IMR-90 (cell line): Measurements from ENCODE around the gene GPR158. TPM values are rescaled to one million over a fixed set of nuclear protein-coding genes. Genes with fewer than 3 reads are reported as not detected.

Experiments
- ATAC-seq: fragments of 200-7000 bp; cut with Tn5 transposase; 2 replicates; pipeline ENCODE4 v1.9.1; 2020; ENCODE audit warnings: low read depth, mild to moderate bottlenecking, moderate library complexity
- BruUV-seq: library from RNA; stranded (reverse); fragments of 400-500 nt; replicated peaks from 2 replicates; lab custom pipeline; 2021; lab: Mats Ljungman, UMichigan
- CTCF ChIA-PET: fragments of 300-600 bp; formaldehyde crosslinking; extraction: SDS; loops from one replicate; lab custom pipeline; 2021; ENCODE audit warnings: antibody characterized with exemption; lab: Yijun Ruan, JAX
- POLR2A ChIA-PET: fragments of 300-600 bp; sonication (Branson Sonifier 250); formaldehyde crosslinking; loops from one replicate; lab custom pipeline; 2022; ENCODE audit warnings: antibody characterized with exemption; ENCODE audit not compliant: unreplicated experiment; lab: Charles Lee
- DNase-seq: peaks from one replicate; pipeline ENCODE4 v3.0.0; 2013
- H2AFZ ChIP-seq: replicated peaks from 2 replicates; pipeline ENCODE3; 2013; ENCODE audit warnings: low read length, mild to moderate bottlenecking; ENCODE audit not compliant: poor library complexity
- H2AK5ac ChIP-seq: 2 replicates; pipeline ENCODE4 v1.6.1; 2013; ENCODE audit warnings: low read depth, low read length, inconsistent platforms
- H2AK9ac ChIP-seq: replicated peaks from 2 replicates; pipeline ENCODE3; 2013; ENCODE audit warnings: mild to moderate bottlenecking, low read depth, low read length, moderate library complexity; ENCODE audit not compliant: poor library complexity
- H2BK120ac ChIP-seq: 2 replicates; pipeline ENCODE4 v1.6.1; 2013; ENCODE audit warnings: low read depth, low read length, inconsistent platforms
- H2BK15ac ChIP-seq: 3 replicates; pipeline ENCODE4 v1.6.1; 2013; ENCODE audit warnings: low read depth, low read length, inconsistent platforms
- H2BK20ac ChIP-seq: 2 replicates; pipeline ENCODE4 v1.6.1; 2013; ENCODE audit warnings: low read depth, mild to moderate bottlenecking, inconsistent platforms, low read length, moderate library complexity
- H2BK5ac ChIP-seq: 2 replicates; pipeline ENCODE4 v1.6.1; 2013; ENCODE audit warnings: mild to moderate bottlenecking, low read depth, low read length, inconsistent platforms; ENCODE audit not compliant: poor library complexity, severe bottlenecking
- H3K14ac ChIP-seq: replicated peaks from 2 replicates; pipeline ENCODE4 v1.6.1; 2013; ENCODE audit warnings: low read depth, low read length, inconsistent platforms
- H3K18ac ChIP-seq: 2 replicates; pipeline ENCODE4 v1.6.1; 2013; ENCODE audit warnings: low read depth, low read length, control low read depth
- H3K23ac ChIP-seq: 2 replicates; pipeline ENCODE4 v1.6.1; 2013; ENCODE audit warnings: low read depth, low read length, inconsistent platforms
- H3K27ac ChIP-seq: 2 replicates; pipeline ENCODE4 v1.5.1; 2013; ENCODE audit warnings: mild to moderate bottlenecking, control low read depth, low read length; ENCODE audit not compliant: insufficient read depth
- H3K27me3 ChIP-seq: 2 replicates; pipeline ENCODE4 v1.6.1; 2013; ENCODE audit warnings: low read length; ENCODE audit not compliant: control insufficient read depth, insufficient read depth
- H3K36me3 ChIP-seq: 2 replicates; pipeline ENCODE4 v1.6.1; 2013; ENCODE audit warnings: low read length, mixed read lengths; ENCODE audit not compliant: control insufficient read depth, insufficient read depth
- H3K4ac ChIP-seq: 2 replicates; pipeline ENCODE4 v1.6.1; 2013; ENCODE audit warnings: low read depth, low read length, inconsistent platforms
- H3K4me1 ChIP-seq: 2 replicates; pipeline ENCODE4 v1.6.1; 2013; ENCODE audit warnings: low read length, mixed read lengths; ENCODE audit not compliant: control insufficient read depth, insufficient read depth
- H3K4me2 ChIP-seq: 2 replicates; pipeline ENCODE4 v1.6.1; 2013; ENCODE audit warnings: low read depth, mild to moderate bottlenecking, control low read depth, low read length, moderate library complexity
- H3K4me3 ChIP-seq: 2 replicates; pipeline ENCODE4 v1.5.1; 2013; ENCODE audit warnings: low read depth, mild to moderate bottlenecking, control low read depth, low read length, moderate library complexity; ENCODE audit not compliant: insufficient read depth
- H3K56ac ChIP-seq: 2 replicates; pipeline ENCODE4 v1.6.1; 2013; ENCODE audit warnings: low read length, inconsistent platforms; ENCODE audit not compliant: insufficient read depth; ENCODE audit errors: extremely low read depth
- H3K79me1 ChIP-seq, 2 experiments: 2 replicates each; pipeline ENCODE4 v1.6.1; 2013; ENCODE audit warnings: low read length in 2 of 2, inconsistent platforms in 1 of 2, low read depth in 1 of 2
- H3K9ac ChIP-seq: 2 replicates; pipeline ENCODE4 v1.6.1; 2013; ENCODE audit warnings: low read depth, low read length, control low read depth
- H3K9me1 ChIP-seq: 2 replicates; pipeline ENCODE4 v1.6.1; 2013; ENCODE audit warnings: low read length, inconsistent platforms; ENCODE audit not compliant: insufficient read depth
- H3K9me3 ChIP-seq: 2 replicates; pipeline ENCODE4 v1.6.1; 2013; ENCODE audit warnings: low read length; ENCODE audit not compliant: control insufficient read depth, insufficient read depth
- H4K20me1 ChIP-seq: 2 replicates; pipeline ENCODE4 v1.6.1; 2013; ENCODE audit warnings: low read length, inconsistent platforms; ENCODE audit not compliant: insufficient read depth
- H4K5ac ChIP-seq: 2 replicates; pipeline ENCODE4 v1.6.1; 2013; ENCODE audit warnings: mild to moderate bottlenecking, low read depth, low read length, control low read depth
- H4K8ac ChIP-seq, 2 experiments: 2 replicates each; pipeline ENCODE4 v1.6.1; 2013; ENCODE audit warnings: low read depth in 2 of 2, low read length in 2 of 2, control low read depth in 1 of 2, inconsistent platforms in 1 of 2
- H4K91ac ChIP-seq: 2 replicates; pipeline ENCODE4 v1.6.1; 2013; ENCODE audit warnings: low read depth, low read length, inconsistent platforms; ENCODE audit not compliant: insufficient read depth
- BHLHE40 ChIP-seq: fragments of 150-350 bp; IDR thresholded peaks from 2 replicates; pipeline ENCODE4 v1.6.1; 2016; ENCODE audit warnings: mild to moderate bottlenecking, low read depth, low read length
- CHD1 ChIP-seq: IDR thresholded peaks from 2 replicates; pipeline ENCODE4 v1.6.1; 2012; ENCODE audit warnings: low read depth, low read length, improper control_type of control experiment
- ELK1 ChIP-seq: fragments of 150-350 bp; IDR thresholded peaks from 2 replicates; pipeline ENCODE4 v1.6.1; 2016; ENCODE audit warnings: low read depth, mild to moderate bottlenecking, low read length, moderate library complexity, borderline replicate concordance
- FOS ChIP-seq: fragments of 150-350 bp; IDR thresholded peaks from 2 replicates; pipeline ENCODE4 v1.6.1; 2016; ENCODE audit warnings: low read depth, low read length
- MAZ ChIP-seq: IDR thresholded peaks from 2 replicates; pipeline ENCODE4 v1.6.1; 2012; ENCODE audit warnings: low read depth, mild to moderate bottlenecking, low read length, improper control_type of control experiment, moderate library complexity, borderline replicate concordance
- POLR2A ChIP-seq: IDR thresholded peaks from 2 replicates; pipeline ENCODE4 v1.6.1; 2012; ENCODE audit warnings: mild to moderate bottlenecking, low read depth, low read length
- RAD21 ChIP-seq: IDR thresholded peaks from 2 replicates; pipeline ENCODE4 v1.6.1; 2012; ENCODE audit warnings: low read length, improper control_type of control experiment
- RCOR1 ChIP-seq: IDR thresholded peaks from 2 replicates; pipeline ENCODE4 v1.6.1; 2012; ENCODE audit warnings: mild to moderate bottlenecking, low read length, improper control_type of control experiment; ENCODE audit not compliant: insufficient replicate concordance
- SMC3 ChIP-seq: fragments of 150-350 bp; IDR thresholded peaks from 2 replicates; pipeline ENCODE4 v1.6.1; 2016; ENCODE audit warnings: low read depth, mild to moderate bottlenecking, antibody characterized with exemption, low read length, moderate library complexity
- WGBS, 2 experiments: methylation state at CpG; one replicate each; pipeline versions ENCODE4 v1.1.5 to v1.1.7; 2013; ENCODE audit warnings: missing lambda C conversion rate in 2 of 2; ENCODE audit not compliant: insufficient read length in 1 of 2; ENCODE audit errors: extremely low coverage in 2 of 2; 5-methylcytosine and 5-hydroxymethylcytosine counted together
- dilution Hi-C: fragments of 300-500 bp; cut with HindIII; formaldehyde crosslinking; loops from one replicate; pipeline ENCODE4 v1.14.3; 2018; ENCODE audit warnings: low sequenced_read_pairs; ENCODE audit not compliant: unreplicated experiment
- in situ Hi-C: fragments of 300-500 bp; cut with MboI; formaldehyde crosslinking; loops from 3 replicates; pipeline ENCODE4 v1.14.3; 2019; ENCODE audit warnings: low sequenced_read_pairs, inconsistent platforms, mixed read lengths
- intact Hi-C: fragments of 100-400 bp; cut with micrococcal nuclease; formaldehyde crosslinking; loops from 2 replicates; pipeline ENCODE4 v1.10.0; 2022
- polyA plus RNA-seq, 3 experiments: library from polyadenylated mRNA; depleted of rRNA; stranded (reverse); fragments of >200 nt; gene quantifications; 2 replicates each; pipeline ENCODE4 v1.2.3, GENCODE V29; 2012; ENCODE audit warnings: low replicate concordance in 1 of 3
- total RNA-seq: library from RNA; depleted of rRNA; stranded (reverse); fragments of >200 nt; gene quantifications from 2 replicates; pipeline ENCODE4 v1.2.3, GENCODE V29; 2012
- TF ChIP-seq, protein P1 (sequence below): conservative IDR thresholded peaks from 2 replicates; pipeline ENCODE4 v1.5.1; 2012; ENCODE audit warnings: mild to moderate bottlenecking, low read depth, low read length, improper control_type of control experiment

The GPR158 gene
- total and polyA plus RNA-seq, 2 of the 4 experiments (the other 2 are of a cell fraction): not detected

GRCh38 chr10:25308278-25308677 is 133.5 kb downstream of the GPR158 start:
- no peaks in the 10 kb centered on the region for H4K20me1 ChIP-seq
- no CpG with 5 or more reads among the region's 3 CpGs for WGBS, 2 experiments
- POLR2A ChIA-PET: no interaction called here
- no peak overlapping the region for H2AK9ac ChIP-seq
- no peak overlapping the region for H3K4me2 ChIP-seq
- no peaks in the 10 kb centered on the region for H3K79me1 ChIP-seq
- no peak overlapping the region for H3K4ac ChIP-seq
- H3K56ac ChIP-seq: no peak overlapping the region
- TF ChIP-seq, protein P1, sequence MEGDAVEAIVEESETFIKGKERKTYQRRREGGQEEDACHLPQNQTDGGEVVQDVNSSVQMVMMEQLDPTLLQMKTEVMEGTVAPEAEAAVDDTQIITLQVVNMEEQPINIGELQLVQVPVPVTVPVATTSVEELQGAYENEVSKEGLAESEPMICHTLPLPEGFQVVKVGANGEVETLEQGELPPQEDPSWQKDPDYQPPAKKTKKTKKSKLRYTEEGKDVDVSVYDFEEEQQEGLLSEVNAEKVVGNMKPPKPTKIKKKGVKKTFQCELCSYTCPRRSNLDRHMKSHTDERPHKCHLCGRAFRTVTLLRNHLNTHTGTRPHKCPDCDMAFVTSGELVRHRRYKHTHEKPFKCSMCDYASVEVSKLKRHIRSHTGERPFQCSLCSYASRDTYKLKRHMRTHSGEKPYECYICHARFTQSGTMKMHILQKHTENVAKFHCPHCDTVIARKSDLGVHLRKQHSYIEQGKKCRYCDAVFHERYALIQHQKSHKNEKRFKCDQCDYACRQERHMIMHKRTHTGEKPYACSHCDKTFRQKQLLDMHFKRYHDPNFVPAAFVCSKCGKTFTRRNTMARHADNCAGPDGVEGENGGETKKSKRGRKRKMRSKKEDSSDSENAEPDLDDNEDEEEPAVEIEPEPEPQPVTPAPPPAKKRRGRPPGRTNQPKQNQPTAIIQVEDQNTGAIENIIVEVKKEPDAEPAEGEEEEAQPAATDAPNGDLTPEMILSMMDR: no peak
- TF ChIP-seq BHLHE40 (no peak), MAZ (no peak), ELK1 (no peak), RCOR1 (no peak), CHD1 (no peak), SMC3 (no peak), RAD21 (no peak), POLR2A (no peak), FOS (no peak)
- intact Hi-C loops: no loop called here
- no peak overlapping the region for H4K91ac ChIP-seq
- H3K27me3 ChIP-seq: no peaks in the 10 kb centered on the region
- dilution Hi-C loops: no loop called here
- no peak overlapping the region for H4K5ac ChIP-seq
- no peak overlapping the region for H3K4me3 ChIP-seq
- no peak overlapping the region for H2BK20ac ChIP-seq
- no peak overlapping the region for H3K23ac ChIP-seq
- CTCF ChIA-PET: no interaction called here
- H3K9me3 ChIP-seq: peaks cover 3% of the 10 kb centered on the region; the same call in 1 of the 2 replicates
- no TSS peak for BruUV-seq
- no peak overlapping the region for H2BK120ac ChIP-seq
- H4K8ac ChIP-seq: no peak overlapping the region
- DNase-seq: no peak
- H3K14ac ChIP-seq: no peak overlapping the region
- no peak overlapping the region for H3K27ac ChIP-seq
- in situ Hi-C loops: no loop called here
- H2BK15ac ChIP-seq: no peak overlapping the region
- H3K9ac ChIP-seq: no peak overlapping the region
- no peak overlapping the region for H3K18ac ChIP-seq
- no peaks in the 10 kb centered on the region for H3K9me1 ChIP-seq
- no peak for ATAC-seq
- no peaks in the 10 kb centered on the region for H3K36me3 ChIP-seq
- no peak overlapping the region for H2AFZ ChIP-seq
- H3K4me1 ChIP-seq: no peaks in the 10 kb centered on the region
- H2AK5ac ChIP-seq: no peak overlapping the region
- no peak overlapping the region for H2BK5ac ChIP-seq
